CD8-positive, alpha-beta memory T cell (primary cell): ENCODE results near the gene FRMD4A. TPM values are rescaled to one million over a fixed set of nuclear protein-coding genes. Genes with fewer than 3 reads are reported as not detected.
"Not testable (repeated sequence)": the region's sequence is repeated elsewhere in the genome, so short reads cannot be mapped to it uniquely, and the experiment has no call there.

Source experiments
- CTCF ChIA-PET: fragments of 350-600 bp; sonication (Branson Sonifier 250); formaldehyde crosslinking; loops from one replicate; lab custom pipeline; 2021; ENCODE audit warnings: antibody characterized with exemption; lab: Charles Lee
- POLR2A ChIA-PET: fragments of 350-600 bp; sonication (Branson Sonifier 250); formaldehyde crosslinking; loops from one replicate; lab custom pipeline; 2021; ENCODE audit warnings: antibody characterized with exemption; lab: Charles Lee
- DNase-seq, 5 donors: peaks; one replicate each; pipeline versions ENCODE4 v3.0.0 to v3.0.0-alpha.2; 2020 to 2022; ENCODE audit warnings: mixed read lengths in 1 of 5
- H3K27ac ChIP-seq: one replicate; pipeline ENCODE4 v1.7.0; 2013; ENCODE audit warnings: low read depth, mild to moderate bottlenecking, low read length, moderate library complexity
- H3K27me3 ChIP-seq: 2 replicates; pipeline ENCODE4 v1.7.0; 2013; ENCODE audit warnings: low read length, mild to moderate bottlenecking; ENCODE audit not compliant: insufficient read depth, poor library complexity, severe bottlenecking
- H3K36me3 ChIP-seq: 2 replicates; pipeline ENCODE4 v1.7.0; 2013; ENCODE audit warnings: mild to moderate bottlenecking, low read length, moderate library complexity; ENCODE audit not compliant: insufficient read depth
- H3K4me1 ChIP-seq: 2 replicates; pipeline ENCODE4 v1.7.0; 2013; ENCODE audit warnings: mild to moderate bottlenecking, low read length, moderate library complexity; ENCODE audit not compliant: insufficient read depth
- H3K4me3 ChIP-seq: 2 replicates; pipeline ENCODE4 v1.7.0; 2013; ENCODE audit warnings: mild to moderate bottlenecking, low read length
- H3K9me3 ChIP-seq: 2 replicates; pipeline ENCODE4 v1.7.0; 2013; ENCODE audit warnings: mild to moderate bottlenecking, low read length
- H3K27ac Mint-ChIP-seq, 8 donors: one replicate each; pipeline ENCODE4 v1.8.0; 2020 to 2021; ENCODE audit warnings: mixed read lengths in 8 of 8, mild to moderate bottlenecking in 6 of 8, inconsistent platforms in 3 of 8, moderate library complexity in 3 of 8
- H3K27me3 Mint-ChIP-seq, 2 donors: one replicate each; pipeline ENCODE4 v1.8.0; 2020 to 2021; ENCODE audit warnings: mixed read lengths in 2 of 2, mild to moderate bottlenecking in 1 of 2, moderate library complexity in 1 of 2
- H3K36me3 Mint-ChIP-seq, 3 donors: one replicate each; pipeline ENCODE4 v1.8.0; 2020 to 2021; ENCODE audit warnings: mixed read lengths in 3 of 3, inconsistent platforms in 1 of 3, mild to moderate bottlenecking in 1 of 3
- H3K4me1 Mint-ChIP-seq, 3 donors: one replicate each; pipeline ENCODE4 v1.8.0; 2020 to 2021; ENCODE audit warnings: mixed read lengths in 3 of 3, inconsistent platforms in 1 of 3, mild to moderate bottlenecking in 1 of 3
- H3K4me3 Mint-ChIP-seq, 7 donors: one replicate each; pipeline ENCODE4 v1.8.0; 2020 to 2021; ENCODE audit warnings: mixed read lengths in 7 of 7, mild to moderate bottlenecking in 6 of 7, moderate library complexity in 4 of 7, inconsistent platforms in 2 of 7
- H3K9me3 Mint-ChIP-seq, 5 donors: one replicate each; pipeline ENCODE4 v1.8.0; 2020 to 2022; ENCODE audit warnings: mixed read lengths in 5 of 5, mild to moderate bottlenecking in 3 of 5, moderate library complexity in 2 of 5, inconsistent platforms in 1 of 5
- polyA plus RNA-seq: library from polyadenylated mRNA; unstranded; fragments of 300-500 nt; fragmentation: Illumina TruSeq; gene quantifications from one replicate; pipeline ENCODE4 v1.2.3, GENCODE V29; 2021
- total RNA-seq, 2 experiments: library from RNA; stranded (reverse); gene quantifications; one replicate each; pipeline ENCODE4 v1.2.3, GENCODE V29; 2021

FRMD4A gene
- total and polyA plus RNA-seq, 3 experiments from 2014 or later: 0.21 to 2.7 (median 2.1) TPM

GRCh38 chr10:14141283-14141682 lies 189.4 kb downstream of the FRMD4A start:
- peaks cover 22 to 74% of the 10 kb centered on the region in 2 donors for H3K27me3 Mint-ChIP-seq
- no peak overlapping the region for H3K4me3 Mint-ChIP-seq
- Histone ChIP-seq H3K4me1 (no peaks in the 10 kb centered on the region), H3K9me3 (no peaks in the 10 kb centered on the region), H3K27me3 (peaks cover 5% of the 10 kb centered on the region), H3K27ac (no peak overlapping the region), H3K36me3 (no peaks in the 10 kb centered on the region), H3K4me3 (no peak overlapping the region)
- CTCF ChIA-PET: no interaction called here
- H3K9me3 Mint-ChIP-seq: no peaks in the 10 kb centered on the region
- DNase-seq: no peak
- H3K4me1 Mint-ChIP-seq: no peaks in the 10 kb centered on the region
- H3K27ac Mint-ChIP-seq: no peak overlapping the region
- H3K36me3 Mint-ChIP-seq: no peaks in the 10 kb centered on the region
- POLR2A ChIA-PET: no interaction called here

DNA sequence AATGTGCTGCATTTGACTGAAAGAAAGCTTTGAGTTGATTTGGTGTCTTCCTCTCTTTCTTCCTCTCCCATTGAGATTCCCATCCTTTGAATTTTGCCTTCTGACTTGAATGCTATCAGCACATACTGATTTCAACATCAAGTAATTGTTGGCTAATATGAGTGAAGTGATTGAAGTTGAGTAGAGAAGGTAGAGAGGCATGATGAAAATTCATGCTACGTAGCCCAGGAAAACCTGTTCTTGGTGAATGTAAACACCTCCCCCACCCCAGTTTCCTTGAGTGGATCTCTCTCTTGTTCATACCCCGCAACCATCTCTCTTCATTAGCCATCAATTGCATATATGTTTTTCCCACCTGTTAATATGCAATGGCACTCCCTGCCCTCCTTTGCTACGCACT lies 193.3 kb downstream of the FRMD4A start:
- Histone ChIP-seq H3K36me3 (no peaks in the 10 kb centered on the region), H3K27me3 (peaks cover 2% of the 10 kb centered on the region), H3K27ac (no peak overlapping the region), H3K4me1 (no peaks in the 10 kb centered on the region), H3K4me3 (no peak overlapping the region), H3K9me3 (no peaks in the 10 kb centered on the region)
- Mint-ChIP-seq H3K4me1 (no peaks in the 10 kb centered on the region), H3K27ac (no peak overlapping the region), H3K9me3 (no peaks in the 10 kb centered on the region), H3K4me3 (no peak overlapping the region), H3K27me3 (peaks cover 14 to 70% of the 10 kb centered on the region in 2 donors), H3K36me3 (no peaks in the 10 kb centered on the region)
- ChIA-PET POLR2A (no interaction called here), CTCF (no interaction called here)
- no peak for DNase-seq

- H3K4me1 Mint-ChIP-seq, DNase-seq, H3K36me3 Mint-ChIP-seq, H3K36me3 ChIP-seq, H3K27ac ChIP-seq, H3K4me3 ChIP-seq, H3K27ac Mint-ChIP-seq, H3K27me3 ChIP-seq, CTCF ChIA-PET, H3K9me3 Mint-ChIP-seq, H3K9me3 ChIP-seq, H3K4me3 Mint-ChIP-seq, POLR2A ChIA-PET, H3K4me1 ChIP-seq: not testable (repeated sequence)
- H3K27me3 Mint-ChIP-seq: peaks cover 9 to 50% of the 10 kb centered on the region in 2 donors
These were observed 195.5 kb downstream of the FRMD4A start for GRCh38 chr10:14135196-14135595.

GRCh38 chr10:14134275-14134674 lies 196.4 kb downstream of the FRMD4A start:
- ChIA-PET POLR2A (no interaction called here), CTCF (no interaction called here)
- peaks cover 7 to 46% of the 10 kb centered on the region in 2 donors for H3K27me3 Mint-ChIP-seq
- no peaks in the 10 kb centered on the region for H3K36me3 ChIP-seq
- no peak overlapping the region for H3K27ac ChIP-seq
- H3K4me3 ChIP-seq: no peak overlapping the region
- H3K4me3 Mint-ChIP-seq: no peak overlapping the region
- no peaks in the 10 kb centered on the region for H3K4me1 Mint-ChIP-seq
- DNase-seq: no peak
- H3K9me3 Mint-ChIP-seq: no peaks in the 10 kb centered on the region
- no peak overlapping the region for H3K27ac Mint-ChIP-seq
- H3K36me3 Mint-ChIP-seq: no peaks in the 10 kb centered on the region
- H3K4me1 ChIP-seq: no peaks in the 10 kb centered on the region
- H3K9me3 ChIP-seq: no peaks in the 10 kb centered on the region
- no peaks in the 10 kb centered on the region for H3K27me3 ChIP-seq

DNA sequence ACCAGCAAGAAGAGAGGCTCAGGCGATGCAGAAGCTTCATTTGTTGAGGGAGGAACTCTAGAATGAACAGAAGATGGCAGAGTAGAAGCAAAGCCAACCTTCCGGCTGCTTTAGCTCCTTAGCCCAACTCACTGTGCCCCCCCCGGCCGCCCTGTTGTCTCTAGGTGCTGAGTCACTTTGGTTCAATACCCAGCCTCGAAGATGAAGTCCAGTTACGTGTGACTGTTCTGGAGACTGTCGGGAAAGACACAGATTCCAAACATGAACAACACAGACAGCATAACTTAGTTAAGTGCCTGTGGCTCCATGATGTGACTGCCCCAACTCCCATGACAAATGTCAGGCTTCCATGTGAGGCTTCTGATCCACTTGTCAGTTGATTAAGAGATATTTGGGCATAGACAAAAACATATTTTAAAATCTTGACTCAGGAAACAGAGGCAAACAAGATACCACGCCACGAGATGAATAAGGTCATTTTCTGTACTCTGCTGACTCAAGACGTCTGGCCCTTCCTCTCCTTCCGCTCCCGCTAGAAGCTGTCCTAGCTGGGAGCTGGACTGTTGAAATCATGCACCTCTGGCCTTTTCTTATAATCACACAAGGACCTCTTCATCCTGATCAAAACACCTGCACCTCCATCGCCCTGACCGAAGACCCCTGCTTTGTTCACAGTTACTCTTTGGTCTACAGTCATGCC lies 199.3 kb downstream of the FRMD4A start:
- H3K4me3 Mint-ChIP-seq: no peak overlapping the region
- CTCF ChIA-PET: no interaction called here
- H3K36me3 Mint-ChIP-seq: no peaks in the 10 kb centered on the region
- no peaks in the 10 kb centered on the region for H3K4me1 Mint-ChIP-seq
- no peak overlapping the region for H3K27ac Mint-ChIP-seq
- peaks cover 6 to 36% of the 10 kb centered on the region in 2 donors for H3K27me3 Mint-ChIP-seq
- no peaks in the 10 kb centered on the region for H3K36me3 ChIP-seq
- no peaks in the 10 kb centered on the region for H3K9me3 ChIP-seq
- POLR2A ChIA-PET: no interaction called here
- H3K9me3 Mint-ChIP-seq: no peaks in the 10 kb centered on the region
- no peak overlapping the region for H3K4me3 ChIP-seq
- H3K27me3 ChIP-seq: no peaks in the 10 kb centered on the region
- DNase-seq: no peak
- no peak overlapping the region for H3K27ac ChIP-seq
- no peaks in the 10 kb centered on the region for H3K4me1 ChIP-seq

DNA sequence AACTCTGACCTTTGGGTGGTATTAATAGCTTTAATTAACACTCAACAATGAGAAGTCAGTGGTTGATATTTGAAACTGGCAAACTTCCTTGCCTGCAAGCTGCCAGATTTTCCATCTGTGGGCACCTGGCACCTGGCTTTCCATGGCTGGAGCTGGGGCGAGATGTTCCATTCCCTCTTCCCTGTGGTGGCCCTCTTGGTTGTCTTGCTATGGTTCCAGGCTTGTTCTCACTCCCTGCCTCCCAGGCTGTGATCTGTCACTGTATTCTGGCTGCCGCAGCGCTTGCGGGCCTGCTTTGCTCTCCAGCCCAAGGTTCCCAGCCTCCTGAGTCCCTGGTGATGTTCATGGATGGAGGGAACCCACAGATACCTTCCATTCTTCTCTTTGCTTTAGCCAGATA lies 201.0 kb downstream of the FRMD4A start:
- peaks cover 6 to 30% of the 10 kb centered on the region in 2 donors for H3K27me3 Mint-ChIP-seq
- no peaks in the 10 kb centered on the region for H3K4me1 ChIP-seq
- no peak overlapping the region for H3K27ac Mint-ChIP-seq
- ChIA-PET CTCF (no interaction called here), POLR2A (no interaction called here)
- no peaks in the 10 kb centered on the region for H3K9me3 ChIP-seq
- no peak overlapping the region for H3K27ac ChIP-seq
- no peaks in the 10 kb centered on the region for H3K4me1 Mint-ChIP-seq
- H3K9me3 Mint-ChIP-seq: no peaks in the 10 kb centered on the region
- H3K4me3 Mint-ChIP-seq: no peak overlapping the region
- no peak overlapping the region for H3K4me3 ChIP-seq
- H3K36me3 ChIP-seq: no peaks in the 10 kb centered on the region
- H3K27me3 ChIP-seq: no peaks in the 10 kb centered on the region
- DNase-seq: no peak
- no peaks in the 10 kb centered on the region for H3K36me3 Mint-ChIP-seq

DNA sequence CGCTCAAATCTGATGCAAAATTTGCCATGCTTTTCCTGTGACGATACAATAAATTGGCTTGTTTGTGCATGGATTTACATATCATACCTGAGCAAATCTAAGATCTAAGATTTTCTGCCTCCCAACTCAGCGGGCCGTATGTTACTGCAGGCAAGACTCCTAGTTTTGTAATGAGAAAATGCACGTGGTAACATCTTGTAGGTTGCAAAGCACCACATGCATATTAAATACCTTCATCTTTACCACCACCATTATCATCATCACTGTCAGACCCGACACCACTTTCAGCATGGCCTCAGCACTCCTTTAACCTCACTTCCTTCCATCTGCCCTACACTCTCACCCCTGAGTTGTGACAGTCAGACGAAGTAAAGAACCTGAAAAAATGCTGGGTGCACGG lies 202.2 kb downstream of the FRMD4A start:
- no peak for DNase-seq
- ChIA-PET CTCF (no interaction called here), POLR2A (no interaction called here)
- Mint-ChIP-seq H3K27ac (no peak overlapping the region), H3K4me1 (no peaks in the 10 kb centered on the region), H3K27me3 (peaks cover 0 to 19% of the 10 kb centered on the region in 2 donors), H3K4me3 (no peak overlapping the region), H3K9me3 (no peaks in the 10 kb centered on the region), H3K36me3 (no peaks in the 10 kb centered on the region)
- no peaks in the 10 kb centered on the region for H3K9me3 ChIP-seq
- no peak overlapping the region for H3K4me3 ChIP-seq
- H3K27ac ChIP-seq: no peak overlapping the region
- H3K36me3 ChIP-seq: no peaks in the 10 kb centered on the region
- H3K4me1 ChIP-seq: no peaks in the 10 kb centered on the region
- H3K27me3 ChIP-seq: no peaks in the 10 kb centered on the region

GRCh38 chr10:14126697-14127440 lies 203.9 kb downstream of the FRMD4A start:
- no peak for DNase-seq
- Histone ChIP-seq H3K27ac (no peak overlapping the region), H3K27me3 (no peaks in the 10 kb centered on the region), H3K4me3 (no peak overlapping the region), H3K4me1 (no peaks in the 10 kb centered on the region), H3K36me3 (no peaks in the 10 kb centered on the region), H3K9me3 (no peaks in the 10 kb centered on the region)
- H3K27ac Mint-ChIP-seq: no peak overlapping the region
- ChIA-PET POLR2A (no interaction called here), CTCF (no interaction called here)
- H3K4me3 Mint-ChIP-seq: no peak overlapping the region
- no peaks in the 10 kb centered on the region for H3K36me3 Mint-ChIP-seq
- H3K27me3 Mint-ChIP-seq: peaks cover 0 to 15% of the 10 kb centered on the region in 2 donors
- no peaks in the 10 kb centered on the region for H3K4me1 Mint-ChIP-seq
- no peaks in the 10 kb centered on the region for H3K9me3 Mint-ChIP-seq
